HepG2 (cell line): ENCODE data around the gene AGER. TPM values are rescaled to one million over a fixed set of nuclear protein-coding genes. Genes with fewer than 3 reads are reported as not detected.

Experiments
- FOXO1 ChIP-seq: sonication (generic); formaldehyde crosslinking; IDR thresholded peaks from 2 replicates; pipeline ENCODE4 v1.4.0; 2020; ENCODE audit warnings: missing genetic modification reagents
- GLMP ChIP-seq: sonication (generic); formaldehyde crosslinking; IDR thresholded peaks from 2 replicates; pipeline ENCODE4 v1.9.0; 2021; ENCODE audit warnings: missing genetic modification reagents, mild to moderate bottlenecking, borderline replicate concordance
- HHEX ChIP-seq: IDR thresholded peaks from 2 replicates; pipeline ENCODE4 v1.6.1; 2016; ENCODE audit warnings: control low read depth
- NKX3-1 ChIP-seq: sonication (generic); formaldehyde crosslinking; IDR thresholded peaks from 2 replicates; pipeline ENCODE4 v1.5.0; 2020; ENCODE audit warnings: missing genetic modification reagents
- SAFB2 ChIP-seq: sonication (generic); formaldehyde crosslinking; IDR thresholded peaks from 2 replicates; pipeline ENCODE4 v1.5.1; 2020; ENCODE audit warnings: missing genetic modification reagents, low read depth, mild to moderate bottlenecking, borderline replicate concordance
- SCMH1 ChIP-seq: sonication (generic); formaldehyde crosslinking; IDR thresholded peaks from 2 replicates; pipeline ENCODE4 v1.9.0; 2021; ENCODE audit warnings: missing genetic modification reagents, mild to moderate bottlenecking, borderline replicate concordance
- SMARCE1 ChIP-seq: fragments of 450-650 bp; IDR thresholded peaks from 2 replicates; pipeline ENCODE4 v1.6.1; 2017; ENCODE audit warnings: borderline replicate concordance
- SP1 ChIP-seq, 2 experiments: fragments of 450-650 bp in 1 of 2; sonication (generic) in 1 of 2; formaldehyde crosslinking in 1 of 2; IDR thresholded peaks; 2 replicates each; pipeline versions ENCODE4 v1.4.0 to v1.6.1; 2016 to 2020; ENCODE audit warnings: missing genetic modification reagents in 1 of 2
- STAG1 ChIP-seq: sonication (generic); formaldehyde crosslinking; IDR thresholded peaks from 2 replicates; pipeline ENCODE4 v1.4.0; 2020; ENCODE audit warnings: missing genetic modification reagents
- TBL1XR1 ChIP-seq: fragments of 150-350 bp; IDR thresholded peaks from 2 replicates; pipeline ENCODE4 v1.6.1; 2014; ENCODE audit warnings: borderline replicate concordance, low read length; ENCODE audit not compliant: partially characterized antibody
- THYN1 ChIP-seq: sonication (generic); formaldehyde crosslinking; IDR thresholded peaks from 2 replicates; pipeline ENCODE4 v1.8.1; 2023; ENCODE audit warnings: low read depth, mild to moderate bottlenecking, moderate library complexity, missing genetic modification reagents, borderline replicate concordance
- TOE1 ChIP-seq: sonication (generic); formaldehyde crosslinking; IDR thresholded peaks from 2 replicates; pipeline ENCODE4 v1.4.0; 2020; ENCODE audit warnings: mild to moderate bottlenecking, missing genetic modification reagents
- ZFP36L2 ChIP-seq: sonication (generic); formaldehyde crosslinking; IDR thresholded peaks from 2 replicates; pipeline ENCODE4 v1.4.0; 2020; ENCODE audit warnings: missing genetic modification reagents
- ZNF207 ChIP-seq: fragments of 450-650 bp; IDR thresholded peaks from 2 replicates; pipeline ENCODE4 v1.6.1; 2016; ENCODE audit warnings: antibody characterized with exemption, borderline replicate concordance
- ZNF841 ChIP-seq: sonication (generic); formaldehyde crosslinking; IDR thresholded peaks from 2 replicates; pipeline ENCODE4 v1.8.1; 2023; ENCODE audit warnings: missing genetic modification reagents, borderline replicate concordance
- ZZZ3 ChIP-seq: sonication (generic); formaldehyde crosslinking; IDR thresholded peaks from 2 replicates; pipeline ENCODE4 v1.4.0; 2020; ENCODE audit warnings: missing genetic modification reagents, mild to moderate bottlenecking, borderline replicate concordance
- polyA plus RNA-seq, 8 experiments: library from polyadenylated mRNA; depleted of rRNA in 3 of 8; stranded (reverse) in 7 of 8; unstranded in 1 of 8; fragments of >200 nt; fragmentation: Illumina TruSeq in 4 of 8; extraction: Trizol in 4 of 8; gene quantifications; 2 replicates each; pipeline versions ENCODE4 v1.2.1 to v1.2.3, GENCODE V29; 2011 to 2016; ENCODE audit warnings: low read depth in 4 of 8, missing spikeins in 1 of 8, mixed read lengths in 1 of 8; ENCODE audit not compliant: insufficient read depth in 1 of 8
- total RNA-seq, 5 experiments: library from RNA; depleted of rRNA; stranded (reverse); fragments of >200 nt; fragmentation: Illumina TruSeq; extraction: Trizol; gene quantifications; 2 replicates each; pipeline ENCODE4 v1.2.3, GENCODE V29; 2016; ENCODE audit warnings: low read depth in 1 of 5
- TF ChIP-seq, protein P1 (sequence below): sonication (generic); formaldehyde crosslinking; IDR thresholded peaks from 2 replicates; pipeline ENCODE4 v1.8.0; 2022; ENCODE audit warnings: mild to moderate bottlenecking, missing genetic modification reagents, moderate library complexity
- TF ChIP-seq, protein P2 (sequence below): sonication (generic); formaldehyde crosslinking; IDR thresholded peaks from 2 replicates; pipeline ENCODE4 v1.5.0; 2020; ENCODE audit warnings: mild to moderate bottlenecking, missing genetic modification reagents
- TF ChIP-seq, protein P3 (sequence below): sonication (generic); formaldehyde crosslinking; IDR thresholded peaks from 2 replicates; pipeline ENCODE4 v1.4.0; 2020; ENCODE audit warnings: missing genetic modification reagents, mild to moderate bottlenecking, borderline replicate concordance

AGER gene
- total and polyA plus RNA-seq, 2 of the 13 experiments (the other 11 are each of a cell fraction or from before 2014, with no cell fraction given) = 1.9 to 5.1 TPM

DNA sequence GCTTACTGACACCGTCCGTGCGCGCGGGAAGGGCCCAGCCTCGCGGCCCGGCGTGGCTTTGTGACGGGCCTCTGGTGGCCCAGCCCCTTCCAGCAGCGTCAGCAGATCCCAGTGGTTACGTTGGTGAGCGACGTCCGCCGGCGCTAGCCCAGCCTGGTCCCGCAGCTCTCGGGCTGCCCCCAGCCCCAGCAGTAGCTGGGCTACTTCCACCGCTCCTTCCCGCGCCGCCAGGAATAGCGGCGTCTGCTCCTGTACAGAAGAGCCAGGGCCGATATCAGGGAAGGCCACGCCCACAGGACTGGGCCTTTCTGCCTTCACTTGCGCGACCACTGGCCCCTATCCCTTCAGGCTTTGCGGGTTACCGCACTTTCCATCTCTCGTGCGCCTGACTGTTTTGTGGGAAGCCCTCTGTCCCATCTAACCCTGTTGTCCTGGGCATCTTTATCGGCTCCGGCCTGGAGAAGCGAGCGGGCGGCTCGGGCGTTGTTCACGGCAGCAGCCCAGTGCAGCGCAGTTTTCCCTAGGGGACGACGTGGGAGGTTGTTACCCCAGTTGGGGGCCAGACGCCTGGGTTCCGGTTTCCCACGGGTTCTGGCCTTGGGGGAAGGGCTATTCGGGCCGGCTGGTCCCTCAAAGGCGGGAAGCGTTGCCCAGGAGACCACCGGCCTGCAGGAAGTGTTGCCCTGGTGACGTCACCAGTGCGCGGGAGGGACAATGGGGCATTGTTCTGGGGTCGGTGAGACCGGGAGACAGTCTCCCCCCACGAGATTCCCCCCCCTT lies 12.0 kb upstream of the AGER start (continued):
- TF ChIP-seq ZZZ3 (CRISPR knock-in tag) (peak; percentile 93; the same call in 1 of the 2 replicates), SAFB2 (CRISPR knock-in tag) (peak; percentile 80; the same call in 1 of the 2 replicates), ZNF841 (CRISPR knock-in tag) (no peak), ZFP36L2 (CRISPR knock-in tag) (no peak), HHEX (CRISPR knock-in tag) (no peak), FOXO1 (peak; percentile 34), GLMP (no peak), ZNF207 (no peak), SMARCE1 (no peak), SCMH1 (CRISPR knock-in tag) (no peak), STAG1 (CRISPR knock-in tag) (no peak; the same call in 1 of the 2 replicates), SP1 (IDR thresholded peaks at IDR 0.05) (no peak), SP1 (CRISPR knock-in tag; IDR thresholded peaks at IDR 0.05) (peak; percentile 89), NKX3-1 (CRISPR knock-in tag) (peak; percentile 58; the same call in 1 of the 2 replicates), TOE1 (CRISPR knock-in tag) (0 out of 2 replicates have a peak, but pooled peaks have one; percentile 52), TBL1XR1 (peak; percentile 66), THYN1 (CRISPR knock-in tag) (no peak)
- TF ChIP-seq, protein P1, sequence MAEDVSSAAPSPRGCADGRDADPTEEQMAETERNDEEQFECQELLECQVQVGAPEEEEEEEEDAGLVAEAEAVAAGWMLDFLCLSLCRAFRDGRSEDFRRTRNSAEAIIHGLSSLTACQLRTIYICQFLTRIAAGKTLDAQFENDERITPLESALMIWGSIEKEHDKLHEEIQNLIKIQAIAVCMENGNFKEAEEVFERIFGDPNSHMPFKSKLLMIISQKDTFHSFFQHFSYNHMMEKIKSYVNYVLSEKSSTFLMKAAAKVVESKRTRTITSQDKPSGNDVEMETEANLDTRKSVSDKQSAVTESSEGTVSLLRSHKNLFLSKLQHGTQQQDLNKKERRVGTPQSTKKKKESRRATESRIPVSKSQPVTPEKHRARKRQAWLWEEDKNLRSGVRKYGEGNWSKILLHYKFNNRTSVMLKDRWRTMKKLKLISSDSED = no peak
- TF ChIP-seq, protein P2, sequence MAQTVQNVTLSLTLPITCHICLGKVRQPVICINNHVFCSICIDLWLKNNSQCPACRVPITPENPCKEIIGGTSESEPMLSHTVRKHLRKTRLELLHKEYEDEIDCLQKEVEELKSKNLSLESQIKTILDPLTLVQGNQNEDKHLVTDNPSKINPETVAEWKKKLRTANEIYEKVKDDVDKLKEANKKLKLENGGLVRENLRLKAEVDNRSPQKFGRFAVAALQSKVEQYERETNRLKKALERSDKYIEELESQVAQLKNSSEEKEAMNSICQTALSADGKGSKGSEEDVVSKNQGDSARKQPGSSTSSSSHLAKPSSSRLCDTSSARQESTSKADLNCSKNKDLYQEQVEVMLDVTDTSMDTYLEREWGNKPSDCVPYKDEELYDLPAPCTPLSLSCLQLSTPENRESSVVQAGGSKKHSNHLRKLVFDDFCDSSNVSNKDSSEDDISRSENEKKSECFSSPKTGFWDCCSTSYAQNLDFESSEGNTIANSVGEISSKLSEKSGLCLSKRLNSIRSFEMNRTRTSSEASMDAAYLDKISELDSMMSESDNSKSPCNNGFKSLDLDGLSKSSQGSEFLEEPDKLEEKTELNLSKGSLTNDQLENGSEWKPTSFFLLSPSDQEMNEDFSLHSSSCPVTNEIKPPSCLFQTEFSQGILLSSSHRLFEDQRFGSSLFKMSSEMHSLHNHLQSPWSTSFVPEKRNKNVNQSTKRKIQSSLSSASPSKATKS (CRISPR knock-in tag) = no peak; the same call in 1 of the 2 replicates
- TF ChIP-seq, protein P3, sequence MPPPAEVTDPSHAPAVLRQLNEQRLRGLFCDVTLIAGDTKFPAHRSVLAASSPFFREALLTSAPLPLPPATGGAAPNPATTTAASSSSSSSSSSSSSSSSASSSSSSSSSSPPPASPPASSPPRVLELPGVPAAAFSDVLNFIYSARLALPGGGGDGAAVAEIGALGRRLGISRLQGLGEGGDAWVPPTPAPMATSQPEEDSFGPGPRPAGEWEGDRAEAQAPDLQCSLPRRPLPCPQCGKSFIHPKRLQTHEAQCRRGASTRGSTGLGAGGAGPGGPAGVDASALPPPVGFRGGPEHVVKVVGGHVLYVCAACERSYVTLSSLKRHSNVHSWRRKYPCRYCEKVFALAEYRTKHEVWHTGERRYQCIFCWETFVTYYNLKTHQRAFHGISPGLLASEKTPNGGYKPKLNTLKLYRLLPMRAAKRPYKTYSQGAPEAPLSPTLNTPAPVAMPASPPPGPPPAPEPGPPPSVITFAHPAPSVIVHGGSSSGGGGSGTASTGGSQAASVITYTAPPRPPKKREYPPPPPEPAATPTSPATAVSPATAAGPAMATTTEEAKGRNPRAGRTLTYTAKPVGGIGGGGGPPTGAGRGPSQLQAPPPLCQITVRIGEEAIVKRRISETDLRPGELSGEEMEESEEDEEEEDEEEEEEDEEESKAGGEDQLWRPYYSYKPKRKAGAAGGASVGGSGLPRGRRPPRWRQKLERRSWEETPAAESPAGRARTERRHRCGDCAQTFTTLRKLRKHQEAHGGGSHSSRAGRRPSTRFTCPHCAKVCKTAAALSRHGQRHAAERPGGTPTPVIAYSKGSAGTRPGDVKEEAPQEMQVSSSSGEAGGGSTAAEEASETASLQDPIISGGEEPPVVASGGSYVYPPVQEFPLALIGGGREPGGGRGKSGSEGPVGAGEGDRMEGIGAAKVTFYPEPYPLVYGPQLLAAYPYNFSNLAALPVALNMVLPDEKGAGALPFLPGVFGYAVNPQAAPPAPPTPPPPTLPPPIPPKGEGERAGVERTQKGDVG (CRISPR knock-in tag) = no peak; the same call in 1 of the 2 replicates
